HCT116 (cell line): Measurements from ENCODE around the gene HSPB3. TPM values are rescaled to one million over a fixed set of nuclear protein-coding genes. Genes with fewer than 3 reads are reported as not detected.

ENCODE experiments used
- ATAC-seq: fragments of 200-7000 bp; cut with Tn5 transposase; 2 replicates; pipeline ENCODE4 v1.9.1; 2020; ENCODE audit warnings: mild to moderate bottlenecking, moderate library complexity
- BruUV-seq: library from RNA; stranded (reverse); fragments of 400-500 nt; replicated peaks from 2 replicates; lab custom pipeline; 2021; lab: Mats Ljungman, UMichigan
- CTCF ChIA-PET: fragments of 300-600 bp; sonication (Branson Sonifier 250); formaldehyde crosslinking; loops from one replicate; lab custom pipeline; 2021; ENCODE audit warnings: antibody characterized with exemption; lab: Charles Lee
- POLR2A ChIA-PET: fragments of 300-600, 350-600 bp; sonication (Branson Sonifier 250); formaldehyde crosslinking; loops from one replicate; lab custom pipeline; 2021; ENCODE audit warnings: antibody characterized with exemption; lab: Charles Lee
- RAD21 ChIA-PET, 2 experiments: fragments of 300-600 bp; sonication (Branson Sonifier 250); formaldehyde crosslinking; loops; one replicate each; lab custom pipeline; 2023; ENCODE audit warnings: low total read pairs in 2 of 2; ENCODE audit not compliant: uncharacterized antibody in 2 of 2, unreplicated experiment in 2 of 2, low non-redundant PET in 1 of 2; lab: Charles Lee
- DNase-seq: peaks from one replicate; pipeline ENCODE4 v3.0.0-alpha.2; 2010; ENCODE audit warnings: low read depth, low spot score
- H2AFZ ChIP-seq: fragments of 200-600 bp; shearing (Covaris generic), sonication (generic); 2 replicates; pipeline ENCODE4 v1.6.1; 2017; ENCODE audit warnings: low read depth, mixed run types, mixed read lengths, antibody characterized with exemption, low read length; ENCODE audit not compliant: poor library complexity, severe bottlenecking
- H3K27ac ChIP-seq: 2 replicates; pipeline ENCODE4 v1.5.1; 2012; ENCODE audit warnings: low read depth, low read length
- H3K27me3 ChIP-seq: fragments of 200-600 bp; sonication (generic); 2 replicates; pipeline ENCODE4 v1.6.1; 2016; ENCODE audit warnings: mixed run types, low read length, mixed read lengths; ENCODE audit not compliant: insufficient read depth
- H3K36me3 ChIP-seq, 2 experiments: fragments of 200-500 bp in 1 of 2; fragments of 200-600 bp in 1 of 2; sonication (Bioruptor generic) in 1 of 2; sonication (generic) in 1 of 2; 2 replicates each; pipeline versions ENCODE4 v1.5.1 to v1.6.1; 2014 to 2016; ENCODE audit warnings: low read length in 2 of 2, inconsistent platforms in 1 of 2, mixed read lengths in 1 of 2, mixed run types in 1 of 2; ENCODE audit not compliant: insufficient read depth in 2 of 2, control insufficient read depth in 1 of 2
- H3K4me1 ChIP-seq, 2 experiments: fragments of 200-600 bp in 1 of 2; sonication (generic) in 1 of 2; 2 replicates each; pipeline versions ENCODE4 v1.5.1 to v1.6.1; 2012 to 2017; ENCODE audit warnings: low read length in 2 of 2, inconsistent platforms in 1 of 2, mild to moderate bottlenecking in 1 of 2, mixed read lengths in 1 of 2, mixed run types in 1 of 2, moderate library complexity in 1 of 2; ENCODE audit not compliant: insufficient read depth in 2 of 2, control insufficient read depth in 1 of 2
- H3K4me2 ChIP-seq: fragments of 200-600 bp; sonication (generic); 2 replicates; pipeline ENCODE4 v1.6.1; 2017; ENCODE audit warnings: mixed run types, low read length, mixed read lengths
- H3K4me3 ChIP-seq, 2 experiments: fragments of 200-600 bp in 1 of 2; sonication (generic) in 1 of 2; replicated peaks in 1 of 2; 2 replicates each; pipeline ENCODE4 v1.5.1; 2011 to 2016; ENCODE audit warnings: low read length in 2 of 2, control low read depth in 1 of 2, low read depth in 1 of 2, mild to moderate bottlenecking in 1 of 2, mixed read lengths in 1 of 2, mixed run types in 1 of 2
- H3K79me2 ChIP-seq: fragments of 200-600 bp; sonication (generic); 2 replicates; pipeline ENCODE4 v1.6.1; 2017; ENCODE audit warnings: mild to moderate bottlenecking, mixed run types, low read length, moderate library complexity, mixed read lengths; ENCODE audit not compliant: insufficient read depth
- H3K9ac ChIP-seq: fragments of 200-600 bp; sonication (generic); 2 replicates; pipeline ENCODE4 v1.6.1; 2016; ENCODE audit warnings: low read length, mixed read lengths
- H3K9me2 ChIP-seq: fragments of 200-600 bp; sonication (generic), shearing (Covaris generic); 2 replicates; pipeline ENCODE4 v1.6.1; 2017; ENCODE audit warnings: mixed run types, mild to moderate bottlenecking, moderate library complexity; ENCODE audit not compliant: insufficient read depth
- H3K9me3 ChIP-seq, 2 experiments: fragments of 200-500 bp in 1 of 2; fragments of 200-600 bp in 1 of 2; sonication (Bioruptor generic) in 1 of 2; sonication (generic) in 1 of 2; 2 replicates each; pipeline ENCODE4 v1.6.1; 2014 to 2017; ENCODE audit warnings: low read length in 2 of 2, mixed read lengths in 2 of 2, inconsistent platforms in 1 of 2, low read depth in 1 of 2, mild to moderate bottlenecking in 1 of 2, mixed run types in 1 of 2, moderate library complexity in 1 of 2; ENCODE audit not compliant: control insufficient read depth in 1 of 2, insufficient read depth in 1 of 2
- H4K20me1 ChIP-seq: fragments of 200-600 bp; sonication (generic), shearing (Covaris generic); 2 replicates; pipeline ENCODE4 v1.6.1; 2017; ENCODE audit warnings: mixed run types, mild to moderate bottlenecking, moderate library complexity; ENCODE audit not compliant: insufficient read depth
- CBX3 ChIP-seq: IDR thresholded peaks from 2 replicates; pipeline ENCODE4 v1.6.1; 2012; ENCODE audit warnings: low read depth
- ELF1 ChIP-seq: IDR thresholded peaks from 2 replicates; pipeline ENCODE4 v1.6.1; 2012; ENCODE audit warnings: low read depth, borderline replicate concordance
- EZH2phosphoT487 ChIP-seq: fragments of 200-600 bp; IDR thresholded peaks from 2 replicates; pipeline ENCODE4 v1.6.1; 2018; ENCODE audit warnings: antibody characterized with exemption, borderline replicate concordance
- FOSL1 ChIP-seq: IDR thresholded peaks from 2 replicates; pipeline ENCODE4 v1.6.1; 2012; ENCODE audit warnings: low read depth
- JUND ChIP-seq: IDR thresholded peaks from 2 replicates; pipeline ENCODE4 v1.6.1; 2012
- POLR2A ChIP-seq: IDR thresholded peaks from 2 replicates; pipeline ENCODE4 v1.7.0; 2011; ENCODE audit warnings: borderline replicate concordance; ENCODE audit not compliant: insufficient read depth, insufficient read length; ENCODE audit errors: extremely low read depth
- RAD21 ChIP-seq: IDR thresholded peaks from 2 replicates; pipeline ENCODE4 v1.6.1; 2012; ENCODE audit warnings: low read depth, mild to moderate bottlenecking
- SIN3A ChIP-seq: IDR thresholded peaks from 2 replicates; pipeline ENCODE4 v1.6.1; 2012; ENCODE audit warnings: low read depth
- ZNF274 ChIP-seq: fragments of 200-500 bp; sonication (Bioruptor generic); IDR thresholded peaks from 2 replicates; pipeline ENCODE4 v1.6.1; 2014; ENCODE audit warnings: mild to moderate bottlenecking, low read depth, low read length, inconsistent platforms
- intact Hi-C: fragments of 100-400 bp; cut with micrococcal nuclease; formaldehyde crosslinking; loops from 2 replicates; pipeline ENCODE4 v1.10.0; 2022
- total RNA-seq: library from RNA; stranded (reverse); gene quantifications from one replicate; pipeline ENCODE4 v1.2.1, GENCODE V29; 2021; ENCODE audit not compliant: unreplicated experiment
- TF ChIP-seq, protein P1 (sequence below): IDR thresholded peaks from 2 replicates; pipeline ENCODE4 v1.6.1; 2011; ENCODE audit warnings: mild to moderate bottlenecking, low read length, moderate library complexity; ENCODE audit not compliant: insufficient replicate concordance; ENCODE audit errors: extremely low read depth
- TF ChIP-seq, protein P2 (sequence below): IDR thresholded peaks from 2 replicates; pipeline ENCODE4 v1.6.1; 2012
- TF ChIP-seq, protein P3 (sequence below): IDR thresholded peaks from 2 replicates; pipeline ENCODE4 v1.6.1; 2012

HSPB3 gene
- total RNA-seq, 1 experiment from 2014 or later = not detected

DNA sequence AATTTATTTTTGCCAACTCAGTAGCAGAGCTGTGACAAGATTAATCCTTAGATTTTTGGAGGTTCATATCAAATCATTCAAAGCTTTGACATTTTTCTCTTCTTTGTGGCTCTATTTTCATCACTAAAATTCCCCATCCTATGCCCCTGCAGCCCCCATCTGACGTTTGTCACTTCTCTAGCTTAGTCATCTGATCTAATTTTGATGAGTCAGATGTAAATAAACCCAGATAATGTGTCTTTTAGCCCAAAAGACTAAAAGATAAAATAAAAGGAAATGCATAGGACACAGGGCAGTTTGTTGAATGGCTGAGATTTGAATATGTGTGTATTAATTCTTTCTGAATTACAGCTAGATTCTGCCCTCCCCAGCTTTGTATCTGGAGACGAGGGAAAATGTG is 897 bp upstream of the HSPB3 start:
- Histone ChIP-seq H3K36me3 (no peaks in the 10 kb centered on the region), H3K9me2 (no peaks in the 10 kb centered on the region), H3K79me2 (no peaks in the 10 kb centered on the region), H3K27me3 (no peaks in the 10 kb centered on the region), H3K4me1 (peaks cover 6 to 12% of the 10 kb centered on the region in 2 experiments; a peak in 2 of 4 replicates), H2AFZ (no peak overlapping the region), H3K27ac (no peak overlapping the region), H3K9ac (no peak overlapping the region), H4K20me1 (no peaks in the 10 kb centered on the region), H3K4me2 (no peak overlapping the region), H3K9me3 (no peaks in the 10 kb centered on the region), H3K4me3 (no peak overlapping the region)
- POLR2A ChIA-PET = no interaction called here
- no TSS peak for BruUV-seq
- TF ChIP-seq RAD21 (no peak), FOSL1 (no peak), ELF1 (no peak), CBX3 (no peak), EZH2phosphoT487 (no peak), SIN3A (no peak), POLR2A (no peak), JUND (no peak), ZNF274 (no peak)
- TF ChIP-seq, protein P1, sequence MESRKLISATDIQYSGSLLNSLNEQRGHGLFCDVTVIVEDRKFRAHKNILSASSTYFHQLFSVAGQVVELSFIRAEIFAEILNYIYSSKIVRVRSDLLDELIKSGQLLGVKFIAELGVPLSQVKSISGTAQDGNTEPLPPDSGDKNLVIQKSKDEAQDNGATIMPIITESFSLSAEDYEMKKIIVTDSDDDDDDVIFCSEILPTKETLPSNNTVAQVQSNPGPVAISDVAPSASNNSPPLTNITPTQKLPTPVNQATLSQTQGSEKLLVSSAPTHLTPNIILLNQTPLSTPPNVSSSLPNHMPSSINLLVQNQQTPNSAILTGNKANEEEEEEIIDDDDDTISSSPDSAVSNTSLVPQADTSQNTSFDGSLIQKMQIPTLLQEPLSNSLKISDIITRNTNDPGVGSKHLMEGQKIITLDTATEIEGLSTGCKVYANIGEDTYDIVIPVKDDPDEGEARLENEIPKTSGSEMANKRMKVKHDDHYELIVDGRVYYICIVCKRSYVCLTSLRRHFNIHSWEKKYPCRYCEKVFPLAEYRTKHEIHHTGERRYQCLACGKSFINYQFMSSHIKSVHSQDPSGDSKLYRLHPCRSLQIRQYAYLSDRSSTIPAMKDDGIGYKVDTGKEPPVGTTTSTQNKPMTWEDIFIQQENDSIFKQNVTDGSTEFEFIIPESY = no peak
- TF ChIP-seq, protein P2, sequence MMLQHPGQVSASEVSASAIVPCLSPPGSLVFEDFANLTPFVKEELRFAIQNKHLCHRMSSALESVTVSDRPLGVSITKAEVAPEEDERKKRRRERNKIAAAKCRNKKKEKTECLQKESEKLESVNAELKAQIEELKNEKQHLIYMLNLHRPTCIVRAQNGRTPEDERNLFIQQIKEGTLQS = no peak
- TF ChIP-seq, protein P3, sequence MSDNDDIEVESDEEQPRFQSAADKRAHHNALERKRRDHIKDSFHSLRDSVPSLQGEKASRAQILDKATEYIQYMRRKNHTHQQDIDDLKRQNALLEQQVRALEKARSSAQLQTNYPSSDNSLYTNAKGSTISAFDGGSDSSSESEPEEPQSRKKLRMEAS = no peak
- intact Hi-C loops = no loop called here
- DNase-seq (no peak), ATAC-seq (no peak)
- CTCF ChIA-PET = interaction anchor here (1.1 to 1.2 kb wide), 2 partner anchors 397 to 413 kb away, joined by 3 to 4 read pairs; no protein-coding TSS in a partner anchor
- RAD21 ChIA-PET = no interaction called here
